Uterus (tissue), 4 donors: Measurements from ENCODE around the gene KRT39. TPM values are rescaled to one million over a fixed set of nuclear protein-coding genes. Genes with fewer than 3 reads are reported as not detected.

Source experiments
- small RNA-seq: library from RNA; depleted of rRNA; stranded (forward); fragments of <200 nt; gene quantifications from one replicate; pipeline ENCODE3, GENCODE V24; 2016
- total RNA-seq, 4 donors: library from RNA; depleted of rRNA in 3 of 4; stranded (reverse); fragments of >200 nt in 3 of 4; gene quantifications; one replicate each; pipeline versions ENCODE4 v1.1.0 to v1.2.4, GENCODE V29; 2014 to 2023
- donor health status: DM: yes; HTN: yes; CAD: no.

The KRT39 gene
- total RNA-seq, 4 donors from 2014 or later, result not detected

Small RNAs within 50 kb of the gene (small RNA-seq; reads per million reads assigned to genes)
- not detected for gene KRTAP3-4P

Other genes starting within 250 kb of the KRT39 start
- not detected for gene KRT25, start 211.6 kb downstream of the KRT39 start, total RNA-seq
- gene KRT26, start 194.7 kb downstream of the KRT39 start, total RNA-seq, result not detected
- gene KRT27, start 184.4 kb downstream of the KRT39 start, total RNA-seq, result not detected
- gene KRT28, start 167.0 kb downstream of the KRT39 start, total RNA-seq, result not detected
- gene KRT10, start 144.3 kb downstream of the KRT39 start, total RNA-seq, result 10 to 100 TPM in 2 of 4 donors, 1 to 10 TPM in 1, not detected in 1; 6.9 to 47.1 (median 39.8) TPM
- gene KRT12, start 99.7 kb downstream of the KRT39 start, total RNA-seq, result not detected
- gene KRT20, start 81.7 kb downstream of the KRT39 start, total RNA-seq, result under 1 TPM in 3 of 4 donors, not detected in 1; 0.26 to 0.83 (median 0.29) TPM
- 1 to 10 TPM in 1 of 4 donors, under 1 TPM in 1, not detected in 2; 0.79 to 3.1 TPM for gene KRT23, start 29.3 kb downstream of the KRT39 start, total RNA-seq
- under 1 TPM in 1 of 4 donors, not detected in 3; 0.21 TPM for gene KRT40, start 17.4 kb upstream of the KRT39 start, total RNA-seq
- not detected for gene KRTAP3-3, start 27.2 kb upstream of the KRT39 start, total RNA-seq
- not detected for gene KRTAP3-2, start 33.0 kb upstream of the KRT39 start, total RNA-seq
- not detected for gene KRTAP3-1, start 42.2 kb upstream of the KRT39 start, total RNA-seq
- gene KRTAP1-5, start 60.3 kb upstream of the KRT39 start, total RNA-seq, result not detected
- gene KRTAP1-4, start 63.2 kb upstream of the KRT39 start, total RNA-seq, result not detected
- gene KRTAP1-3, start 67.9 kb upstream of the KRT39 start, total RNA-seq, result not detected
- not detected for gene KRTAP1-1, start 74.5 kb upstream of the KRT39 start, total RNA-seq
- gene KRTAP2-1, start 80.4 kb upstream of the KRT39 start, total RNA-seq, result not detected
- not detected for gene KRTAP2-2, start 88.3 kb upstream of the KRT39 start, total RNA-seq
- not detected for gene KRTAP2-3, start 93.2 kb upstream of the KRT39 start, total RNA-seq
- gene KRTAP2-4, start 98.9 kb upstream of the KRT39 start, total RNA-seq, result not detected
- gene KRTAP4-7, start 117.2 kb upstream of the KRT39 start, total RNA-seq, result not detected
- not detected for gene KRTAP4-8, start 131.2 kb upstream of the KRT39 start, total RNA-seq
- not detected for gene KRTAP4-16, start 135.3 kb upstream of the KRT39 start, total RNA-seq
- gene KRTAP4-9, start 138.4 kb upstream of the KRT39 start, total RNA-seq, result not detected
- gene KRTAP4-11, start 151.4 kb upstream of the KRT39 start, total RNA-seq, result not detected
- gene KRTAP4-12, start 157.2 kb upstream of the KRT39 start, total RNA-seq, result not detected
- gene KRTAP4-6, start 173.6 kb upstream of the KRT39 start, total RNA-seq, result not detected
- not detected for gene KRTAP4-5, start 182.9 kb upstream of the KRT39 start, total RNA-seq
- gene KRTAP4-4, start 193.8 kb upstream of the KRT39 start, total RNA-seq, result not detected
- not detected for gene KRTAP4-3, start 201.3 kb upstream of the KRT39 start, total RNA-seq
- gene KRTAP4-2, start 211.3 kb upstream of the KRT39 start, total RNA-seq, result not detected
- gene KRTAP4-1, start 218.0 kb upstream of the KRT39 start, total RNA-seq, result not detected
- not detected for gene KRTAP9-1, start 222.9 kb upstream of the KRT39 start, total RNA-seq